ENCODE measurements around the gene MAPK1.

DNA sequence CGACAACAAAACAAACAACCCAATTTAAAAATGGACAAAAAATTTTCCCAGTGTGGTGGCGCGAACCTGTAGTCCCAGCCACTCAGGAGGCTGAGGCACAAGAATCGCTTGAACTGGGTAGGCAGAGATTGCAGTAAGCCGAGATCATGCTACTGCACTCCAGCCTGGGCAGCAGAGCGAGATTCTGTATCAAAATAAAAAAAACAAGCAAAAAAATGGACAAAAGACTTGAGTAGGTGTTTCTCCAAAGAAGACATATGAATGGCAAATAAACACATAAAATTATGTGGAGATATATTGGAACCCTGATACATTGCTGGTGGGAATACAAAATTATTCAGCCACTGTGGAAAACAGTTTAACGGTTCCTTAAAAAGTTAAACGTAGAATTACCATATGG is 27.4 kb upstream of the MAPK1 start:
- TF ChIP-seq, protein P1, sequence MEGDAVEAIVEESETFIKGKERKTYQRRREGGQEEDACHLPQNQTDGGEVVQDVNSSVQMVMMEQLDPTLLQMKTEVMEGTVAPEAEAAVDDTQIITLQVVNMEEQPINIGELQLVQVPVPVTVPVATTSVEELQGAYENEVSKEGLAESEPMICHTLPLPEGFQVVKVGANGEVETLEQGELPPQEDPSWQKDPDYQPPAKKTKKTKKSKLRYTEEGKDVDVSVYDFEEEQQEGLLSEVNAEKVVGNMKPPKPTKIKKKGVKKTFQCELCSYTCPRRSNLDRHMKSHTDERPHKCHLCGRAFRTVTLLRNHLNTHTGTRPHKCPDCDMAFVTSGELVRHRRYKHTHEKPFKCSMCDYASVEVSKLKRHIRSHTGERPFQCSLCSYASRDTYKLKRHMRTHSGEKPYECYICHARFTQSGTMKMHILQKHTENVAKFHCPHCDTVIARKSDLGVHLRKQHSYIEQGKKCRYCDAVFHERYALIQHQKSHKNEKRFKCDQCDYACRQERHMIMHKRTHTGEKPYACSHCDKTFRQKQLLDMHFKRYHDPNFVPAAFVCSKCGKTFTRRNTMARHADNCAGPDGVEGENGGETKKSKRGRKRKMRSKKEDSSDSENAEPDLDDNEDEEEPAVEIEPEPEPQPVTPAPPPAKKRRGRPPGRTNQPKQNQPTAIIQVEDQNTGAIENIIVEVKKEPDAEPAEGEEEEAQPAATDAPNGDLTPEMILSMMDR (IDR thresholded peaks at IDR 0.05) = no peak
- TF ChIP-seq POLR2A (IDR thresholded peaks at IDR 0.05) = no peak
